HG03342 (cell line): ENCODE results near the gene THAP3.
A peak's percentile ranks its signal among the peaks of the same experiment; 100 is the strongest.
"Not testable (repeated sequence)": the region's sequence is repeated elsewhere in the genome, so short reads cannot be mapped to it uniquely, and the experiment has no call there.

Experiments
- ATAC-seq: cut with Tn5 transposase; IDR thresholded peaks from one replicate; pipeline ENCODE4 v1.9.1; 2021; ENCODE audit warnings: mild to moderate bottlenecking, moderate library complexity; ENCODE audit not compliant: unreplicated experiment

THAP3 gene

DNA sequence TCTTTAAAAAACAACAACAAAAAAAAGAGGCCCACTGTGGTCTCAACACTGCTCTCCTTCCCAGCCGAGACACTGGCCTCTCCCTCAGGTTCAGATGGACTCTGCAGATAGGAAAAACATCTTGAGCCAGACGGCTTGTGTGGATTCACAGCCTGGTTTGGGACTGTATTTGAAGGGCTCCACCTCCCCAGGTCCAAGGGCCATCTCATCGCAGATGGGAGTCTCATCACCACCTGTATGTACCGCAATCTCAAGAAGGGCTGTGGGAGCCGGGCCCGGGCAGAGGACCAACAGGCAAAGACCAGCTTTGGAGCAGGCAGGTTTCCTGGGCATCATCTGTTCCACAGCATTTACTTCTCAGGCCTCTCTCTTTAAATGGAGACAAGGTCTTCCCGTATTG lies 34.6 kb upstream of the THAP3 start:
- no peak for ATAC-seq

DNA sequence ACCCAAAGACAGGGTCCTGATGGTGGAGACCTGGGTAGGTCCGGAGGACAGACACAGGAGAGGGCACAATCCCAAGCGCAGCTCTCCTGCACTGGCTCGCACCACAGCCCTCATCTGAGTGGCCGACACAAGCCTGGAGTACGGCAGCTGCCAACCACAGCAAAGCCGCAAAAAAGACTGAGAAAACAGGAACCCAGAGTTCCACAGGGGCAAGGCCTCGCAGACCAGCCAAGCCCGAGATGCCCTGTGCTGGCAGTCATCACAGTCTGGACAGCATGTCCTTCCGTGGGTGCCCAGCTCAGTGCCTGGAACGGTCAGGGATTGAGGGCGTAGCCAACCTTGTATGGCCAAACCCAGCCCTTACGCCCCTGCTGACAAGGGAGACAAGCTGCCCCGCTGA lies 33.4 kb upstream of the THAP3 start:
- ATAC-seq = no peak

DNA sequence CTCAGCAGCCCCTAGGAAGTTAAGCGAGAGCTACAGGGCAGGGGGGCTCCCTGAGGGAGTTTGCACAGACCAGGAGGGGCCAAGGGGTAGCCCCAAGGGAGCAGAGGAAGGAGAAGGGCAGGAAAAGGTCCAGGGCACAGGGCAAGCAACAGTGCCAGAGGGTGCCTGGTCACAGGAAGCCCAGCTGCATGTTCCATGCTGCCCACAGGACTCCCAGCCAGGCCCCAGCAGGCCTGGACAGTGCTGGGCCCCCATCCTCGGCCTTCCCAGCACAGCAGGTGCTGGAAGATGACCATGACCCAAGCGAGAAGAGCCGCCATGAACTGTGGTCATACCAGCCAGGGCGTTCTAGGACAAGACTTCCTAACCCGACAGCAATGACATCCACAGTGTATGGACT lies 33.0 kb upstream of the THAP3 start:
- no peak for ATAC-seq

DNA sequence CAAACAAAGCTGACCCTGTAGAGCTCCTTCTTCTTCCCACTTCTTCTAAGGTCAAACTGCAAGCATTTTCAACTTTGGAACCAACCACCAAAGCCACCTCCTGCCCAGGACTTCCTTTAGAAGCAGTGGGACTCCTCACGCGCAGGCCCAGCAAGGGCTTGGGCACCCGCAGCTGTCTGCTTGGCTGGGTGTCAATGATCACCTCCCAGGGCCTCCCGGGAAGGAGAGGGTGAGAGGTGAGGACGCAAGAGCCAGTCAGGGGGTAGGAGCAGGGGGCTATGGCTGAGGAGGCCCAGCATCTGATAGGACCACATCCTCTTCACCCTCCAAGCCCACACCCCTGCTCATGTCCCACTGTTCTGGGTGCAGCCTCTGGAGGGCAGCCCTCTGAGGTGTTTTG lies 32.2 kb upstream of the THAP3 start:
- no peak for ATAC-seq

DNA sequence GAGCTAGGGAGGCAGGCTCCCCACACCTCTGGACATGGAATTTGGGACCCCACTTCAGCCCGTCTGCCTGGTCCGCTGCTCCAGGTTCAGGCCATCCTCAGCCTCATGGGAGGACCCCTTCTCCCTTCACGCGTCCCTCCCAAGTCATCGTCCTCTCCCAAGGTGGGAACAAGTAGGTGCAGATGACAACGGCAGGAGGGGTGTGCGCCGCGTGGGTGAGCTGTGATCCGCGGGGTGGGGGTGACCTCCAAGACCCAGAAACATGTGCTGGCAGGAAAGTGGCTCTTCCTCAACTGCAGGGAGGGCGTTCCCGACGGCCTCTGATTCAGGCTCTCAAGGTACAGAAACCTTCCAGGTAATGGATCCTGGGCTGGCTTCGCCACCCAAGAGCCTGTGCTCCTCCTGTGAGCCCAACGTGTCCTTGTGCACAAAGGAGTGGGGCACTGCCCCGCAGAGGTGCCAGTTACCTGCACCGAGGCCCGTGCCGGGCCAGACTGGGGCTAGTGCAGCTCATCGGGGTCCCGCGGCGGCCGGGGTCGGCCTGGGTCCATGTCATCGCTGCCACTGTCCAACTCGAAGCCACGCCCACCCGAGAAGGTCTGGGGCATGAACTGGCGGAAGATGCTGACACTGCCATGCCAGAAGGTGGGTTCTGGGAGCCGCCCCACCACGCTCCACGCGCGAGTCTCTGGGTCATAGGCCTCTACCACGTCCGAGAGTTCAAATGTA lies 31.6 kb upstream of the THAP3 start:
- no peak for ATAC-seq

DNA sequence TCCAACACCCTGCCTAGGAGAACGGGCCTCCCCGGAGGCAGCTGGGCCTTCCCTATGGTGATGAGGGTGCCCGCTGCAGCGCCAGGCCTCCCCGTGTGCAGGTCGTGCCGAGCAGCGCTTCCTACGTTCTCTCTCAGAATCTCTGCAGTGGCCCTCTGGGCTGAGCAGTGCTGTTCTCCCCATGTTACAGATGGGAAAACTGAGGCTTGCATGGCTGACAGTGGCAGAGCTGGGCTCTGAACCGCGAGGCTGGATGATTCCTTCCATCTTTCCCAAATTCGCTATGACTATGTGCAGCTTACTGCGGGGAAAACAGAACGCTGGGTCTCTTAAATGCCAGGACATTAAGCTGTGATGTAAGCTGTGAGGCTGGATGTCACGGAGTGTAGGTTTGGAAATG lies 30.9 kb upstream of the THAP3 start:
- ATAC-seq = no peak

DNA sequence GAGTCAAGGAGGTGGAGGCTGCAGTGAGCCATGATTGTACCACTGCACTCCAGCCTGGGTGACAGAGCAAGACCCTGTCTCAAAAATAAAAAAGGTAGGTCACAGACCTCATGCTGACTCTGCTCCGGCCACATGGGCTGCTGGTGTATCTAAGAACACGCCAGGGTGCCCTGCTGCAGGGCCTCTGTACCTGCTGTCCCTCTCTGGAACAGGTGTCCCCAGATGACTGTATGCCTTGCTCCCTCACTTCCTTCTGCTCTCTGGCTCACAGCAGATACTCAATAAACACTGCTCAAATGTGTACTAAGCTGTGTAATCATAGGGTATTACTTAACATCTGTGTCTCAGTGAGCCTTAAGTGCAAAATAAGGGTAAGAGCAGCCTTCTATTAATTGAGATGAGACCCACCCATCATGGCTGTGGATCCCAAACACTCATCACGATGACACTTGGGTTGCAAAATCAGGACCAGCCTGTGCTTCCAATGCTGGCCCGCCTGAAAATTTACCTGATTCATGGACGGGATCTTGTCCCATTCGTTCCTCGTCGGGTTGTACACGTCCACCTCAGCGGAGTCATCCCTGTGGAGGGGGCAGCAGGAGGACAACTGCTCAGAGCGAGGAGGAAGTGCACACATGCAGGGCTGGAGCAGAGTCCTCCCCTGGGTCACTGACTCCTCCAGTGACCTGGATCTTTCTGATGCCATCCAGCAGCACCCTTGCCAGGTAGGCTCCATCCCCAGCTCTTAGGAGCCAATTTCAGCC lies 29.5 kb upstream of the THAP3 start:
- ATAC-seq = no peak

DNA sequence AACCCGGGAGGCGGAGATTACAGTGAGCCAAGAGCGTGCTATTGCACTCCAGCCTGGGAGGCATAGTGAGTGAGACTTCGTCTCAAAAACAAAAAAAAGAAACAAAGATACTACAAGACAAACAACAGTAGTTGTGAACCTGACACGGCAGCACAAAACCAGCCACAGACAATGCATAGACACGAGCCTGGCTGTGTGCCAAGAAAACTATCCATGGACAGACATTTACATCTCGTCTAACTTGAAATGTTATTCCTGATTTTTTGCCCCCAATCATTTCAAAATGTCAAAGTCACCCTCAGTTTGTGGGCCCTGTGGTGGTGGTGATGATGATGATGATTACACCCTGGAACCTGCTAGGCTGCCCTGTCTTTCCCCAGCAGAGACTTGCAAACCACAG lies 28.3 kb upstream of the THAP3 start:
- ATAC-seq = no peak

DNA sequence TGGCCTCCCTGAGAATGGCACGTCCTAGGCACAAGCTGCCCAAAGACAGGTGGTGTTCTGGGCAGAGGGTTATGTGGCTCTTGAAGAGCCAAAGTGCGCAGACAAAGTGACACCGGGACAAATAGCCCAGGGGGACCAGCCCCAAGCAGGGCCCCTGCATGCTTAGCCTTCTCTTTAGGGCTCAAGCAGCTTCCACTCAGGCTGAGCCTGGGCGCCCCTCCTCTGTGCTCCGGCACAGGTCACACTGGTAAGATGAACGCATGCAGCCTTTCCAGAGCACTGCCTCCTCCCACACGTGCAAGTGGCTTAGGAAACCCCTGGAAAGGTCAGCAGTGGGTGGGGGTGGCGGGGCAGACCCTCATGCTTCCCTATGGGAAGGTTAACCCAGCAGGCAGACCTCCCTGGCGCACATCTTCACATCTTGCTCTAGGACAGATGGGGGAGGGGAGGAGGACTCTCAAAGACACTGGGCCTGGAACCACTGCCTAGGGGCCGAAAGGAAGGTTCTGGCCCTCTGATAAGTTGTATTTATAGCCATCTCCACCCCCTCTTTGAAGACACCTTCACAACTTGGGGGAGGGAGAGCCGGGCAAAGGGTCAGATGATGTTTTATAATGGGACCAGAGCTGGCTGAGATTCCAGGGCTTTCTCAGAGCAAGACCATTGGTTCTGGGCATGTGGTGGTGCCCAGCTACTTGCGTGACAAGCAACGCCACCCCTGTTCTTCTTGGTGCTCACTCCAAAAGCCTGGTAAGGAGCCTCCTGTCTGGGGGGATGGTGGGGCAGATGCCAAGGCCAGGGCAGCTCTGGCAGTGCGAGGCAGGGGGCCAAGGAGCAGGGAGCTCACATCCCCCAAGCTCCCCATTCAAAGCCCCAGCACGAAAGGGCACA lies 27.5 kb upstream of the THAP3 start:
- ATAC-seq = no peak

DNA sequence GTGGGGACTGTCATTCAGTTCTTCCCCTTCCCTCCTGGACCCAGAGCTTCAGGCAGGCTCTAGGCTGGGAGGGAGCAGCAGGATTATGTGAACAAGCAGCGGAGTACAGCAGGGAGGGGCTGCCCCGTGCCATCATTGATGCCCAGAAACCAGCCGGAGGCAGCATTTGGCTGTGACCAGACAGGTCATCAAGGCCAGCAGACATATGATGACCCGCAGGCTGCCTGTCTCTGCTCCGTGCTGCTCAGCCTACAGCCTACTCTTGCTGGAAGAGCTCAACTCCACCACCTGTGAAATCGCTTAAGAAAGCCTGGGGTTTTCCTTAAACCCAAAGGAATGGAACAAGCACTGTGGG lies 26.9 kb upstream of the THAP3 start:
- no peak for ATAC-seq

DNA sequence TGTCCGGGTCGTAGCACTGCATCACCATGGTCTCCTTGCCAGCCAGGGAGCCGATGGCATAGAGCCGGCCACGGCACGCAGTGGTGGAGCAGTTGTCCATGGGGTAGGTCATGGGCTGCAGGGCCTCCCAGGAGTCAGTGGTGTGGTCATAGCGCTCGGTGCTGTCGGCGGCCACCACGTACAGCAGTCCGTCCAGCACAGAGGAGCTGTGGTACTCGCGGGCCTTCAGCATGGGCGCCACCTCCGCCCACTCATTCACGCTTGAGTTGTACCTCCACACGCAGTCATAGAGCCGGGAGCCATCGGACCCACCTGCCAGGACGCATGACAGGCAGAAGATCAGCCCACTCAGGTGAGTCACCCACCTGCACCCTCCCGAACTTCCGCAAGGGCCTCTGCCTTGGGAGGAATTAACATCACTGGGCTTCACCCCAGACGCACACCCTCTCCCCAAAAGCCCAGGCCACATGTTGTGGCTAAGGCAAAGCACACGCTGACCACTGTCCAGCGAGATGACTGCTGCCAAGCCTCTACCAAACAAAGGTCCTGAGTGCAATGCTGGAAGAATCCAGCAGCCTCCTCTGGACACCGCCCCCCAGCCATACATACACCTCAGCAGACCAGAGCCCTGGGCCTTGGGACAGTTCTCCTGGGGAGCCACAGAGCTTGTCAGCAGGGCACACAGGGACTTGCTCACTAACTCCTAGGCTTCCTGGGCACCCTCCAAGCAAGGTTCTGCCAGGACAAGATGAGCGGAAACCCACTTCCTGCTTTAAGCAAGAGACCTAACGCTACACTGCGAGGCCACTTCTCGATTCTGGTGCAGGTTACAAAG lies 25.3 kb upstream of the THAP3 start:
- ATAC-seq = no peak

DNA sequence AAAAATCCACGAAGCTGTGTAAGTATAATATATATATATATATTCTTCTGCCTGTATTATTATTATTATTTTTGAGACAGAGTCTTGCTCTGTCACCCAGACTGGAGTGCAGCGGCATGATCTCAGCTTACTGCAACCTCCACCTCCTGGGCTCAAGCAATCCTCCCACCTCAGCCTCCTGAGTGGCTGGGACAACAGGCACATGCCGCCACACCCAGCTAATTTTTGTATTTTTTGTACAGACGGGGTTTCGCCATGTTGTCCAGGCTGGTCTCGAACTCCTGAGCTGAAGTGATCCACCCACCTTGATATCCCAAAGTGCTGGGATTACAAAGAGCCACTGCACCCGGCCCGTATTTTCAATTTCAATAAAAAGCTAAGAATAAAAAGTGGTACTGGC lies 24.7 kb upstream of the THAP3 start:
- not testable (repeated sequence) for ATAC-seq

DNA sequence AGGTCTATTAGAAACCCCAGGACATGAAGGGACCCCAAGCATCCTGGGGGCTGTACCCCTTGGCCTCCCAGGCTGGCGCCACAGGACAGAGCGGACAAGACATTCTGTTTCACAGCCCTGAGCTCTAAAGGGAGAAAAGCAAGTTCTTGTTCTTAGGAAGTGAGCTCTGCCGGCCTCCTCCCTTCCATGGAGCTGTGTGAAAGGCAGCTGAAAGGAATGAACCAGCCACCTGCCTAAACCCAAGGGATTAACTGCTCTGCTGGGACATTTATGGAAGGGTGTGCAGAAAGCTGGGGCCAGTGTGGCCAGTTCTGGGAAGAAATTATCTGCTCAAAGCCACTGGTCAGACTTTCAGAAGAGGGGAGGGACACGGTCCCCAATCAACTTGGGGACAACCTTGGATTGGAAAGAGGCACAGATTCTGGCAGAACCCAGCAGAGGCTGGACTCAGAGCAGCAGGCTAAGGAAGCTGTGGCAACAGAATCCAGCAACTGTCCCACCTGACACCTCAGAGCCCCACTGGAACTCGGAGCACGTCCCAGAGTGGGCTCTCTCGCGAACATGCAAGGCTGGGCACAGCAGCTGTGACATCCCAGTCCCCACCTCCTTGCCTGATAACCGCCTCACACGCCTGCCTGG lies 24.1 kb upstream of the THAP3 start:
- no peak for ATAC-seq

DNA sequence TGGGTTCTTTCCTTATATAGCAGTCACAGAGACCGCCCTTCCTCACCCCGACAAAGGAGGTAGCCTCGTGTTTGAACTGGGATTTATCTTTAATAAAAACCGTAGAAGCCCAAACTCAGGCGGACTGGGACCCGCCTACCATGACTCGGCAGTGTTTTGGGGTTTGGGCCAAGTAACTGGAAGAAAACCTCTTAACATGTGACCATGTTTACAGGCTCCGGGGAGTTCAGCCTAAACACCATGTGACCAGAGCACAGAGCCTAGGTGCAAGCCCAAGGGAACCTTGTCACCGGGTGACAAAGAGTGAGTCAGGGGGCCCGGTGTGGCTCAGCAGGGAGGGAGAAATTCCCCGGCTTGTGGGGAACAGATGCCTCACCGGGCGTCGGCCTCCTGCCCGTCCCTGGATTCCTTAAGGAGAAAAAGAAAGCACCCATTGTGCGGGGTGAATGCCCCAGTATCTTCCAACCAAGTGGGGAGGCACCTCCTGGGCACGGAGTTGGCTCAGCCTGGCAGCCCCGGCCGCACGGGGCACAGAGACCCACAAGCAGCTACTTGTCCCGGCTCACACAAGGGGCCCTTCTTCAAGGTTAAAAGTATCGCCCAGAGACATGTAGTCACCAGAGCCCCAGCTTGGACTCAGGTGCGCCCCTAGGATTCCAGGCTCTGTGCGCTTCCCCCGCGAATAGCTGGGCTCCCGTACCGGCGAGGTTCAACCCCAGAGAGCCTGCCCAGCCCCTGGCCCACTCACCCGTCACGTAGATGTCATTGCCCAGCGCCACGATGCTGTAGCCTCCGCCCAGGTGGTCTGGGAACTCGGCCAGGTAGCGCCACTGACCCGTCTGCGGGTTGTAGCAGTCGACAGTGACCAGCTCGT lies 23.4 kb upstream of the THAP3 start:
- peak; percentile 29 for ATAC-seq

DNA sequence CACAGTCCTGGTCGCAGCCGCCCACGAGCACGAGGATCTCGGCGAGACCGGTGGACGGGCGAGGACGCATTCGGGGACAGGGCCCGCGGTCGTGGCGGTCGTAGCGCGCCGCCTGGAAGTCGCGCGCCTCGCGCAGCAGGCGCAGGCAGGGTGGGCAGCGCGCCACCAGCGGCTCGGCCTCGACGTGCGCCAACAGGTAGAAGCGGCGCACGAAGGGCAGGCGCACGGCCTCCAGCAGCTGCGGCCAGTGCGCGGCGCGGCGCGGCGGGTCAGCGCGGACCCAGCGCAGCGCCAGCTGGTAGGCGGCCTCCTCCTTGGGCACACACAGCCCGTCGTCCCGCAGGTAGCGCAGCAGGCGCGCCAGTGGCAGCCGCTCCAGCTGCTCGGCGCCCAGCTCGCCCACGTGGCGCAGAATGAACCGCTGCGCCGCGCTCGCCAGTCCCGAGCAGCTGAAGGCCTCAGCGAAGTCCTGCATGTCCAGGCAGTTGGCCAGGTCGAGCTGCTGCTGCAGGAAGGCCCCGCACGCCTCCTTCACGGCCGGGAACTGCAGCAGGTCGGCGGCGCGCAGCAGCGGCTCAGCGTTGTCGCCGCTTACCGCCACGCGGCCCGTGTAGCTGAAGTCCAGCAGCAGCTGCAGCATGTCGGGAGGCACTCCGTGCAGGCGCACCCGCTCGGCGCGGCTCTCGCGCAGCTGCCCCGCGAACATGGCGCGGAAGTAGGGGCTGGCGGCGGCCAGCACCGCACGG lies 22.6 kb upstream of the THAP3 start:
- peak; percentile 30 for ATAC-seq

DNA sequence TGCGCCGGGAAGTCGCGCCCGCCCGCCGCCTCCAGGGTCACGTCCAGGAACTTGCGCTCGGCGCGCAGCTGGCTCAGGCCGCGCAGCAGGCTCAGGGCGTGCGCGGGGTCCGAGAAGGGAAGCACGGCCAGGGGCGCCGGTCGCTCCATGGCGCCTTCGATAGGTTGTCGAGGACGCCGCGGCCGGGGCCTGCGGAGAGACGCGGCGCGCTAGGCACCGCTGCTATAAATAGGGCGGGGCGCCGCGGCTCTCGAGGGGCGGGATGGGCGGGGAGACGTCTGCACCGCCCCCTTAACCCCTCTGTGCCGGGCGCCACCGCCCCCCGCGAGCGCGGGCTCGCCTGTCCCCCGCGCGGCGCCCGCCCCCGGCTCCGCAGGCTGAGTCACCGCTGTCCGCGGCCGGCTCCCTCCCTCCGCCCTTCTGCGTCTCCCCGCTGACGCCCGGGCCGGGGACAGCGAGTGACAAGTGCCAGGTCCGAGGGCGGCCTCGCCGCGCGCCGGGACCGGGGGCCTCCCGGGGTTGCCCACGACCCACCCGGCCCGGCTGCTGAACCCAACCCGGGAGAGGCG lies 21.9 kb upstream of the THAP3 start, which contains the start of gene KLHL21:
Gene KLHL21, minus strand, starts transcription at position 201 of the 569 bp plus-strand sequence. Its CDS starts 52 bp downstream, at position 149.
- peak; percentile 45 for ATAC-seq

DNA sequence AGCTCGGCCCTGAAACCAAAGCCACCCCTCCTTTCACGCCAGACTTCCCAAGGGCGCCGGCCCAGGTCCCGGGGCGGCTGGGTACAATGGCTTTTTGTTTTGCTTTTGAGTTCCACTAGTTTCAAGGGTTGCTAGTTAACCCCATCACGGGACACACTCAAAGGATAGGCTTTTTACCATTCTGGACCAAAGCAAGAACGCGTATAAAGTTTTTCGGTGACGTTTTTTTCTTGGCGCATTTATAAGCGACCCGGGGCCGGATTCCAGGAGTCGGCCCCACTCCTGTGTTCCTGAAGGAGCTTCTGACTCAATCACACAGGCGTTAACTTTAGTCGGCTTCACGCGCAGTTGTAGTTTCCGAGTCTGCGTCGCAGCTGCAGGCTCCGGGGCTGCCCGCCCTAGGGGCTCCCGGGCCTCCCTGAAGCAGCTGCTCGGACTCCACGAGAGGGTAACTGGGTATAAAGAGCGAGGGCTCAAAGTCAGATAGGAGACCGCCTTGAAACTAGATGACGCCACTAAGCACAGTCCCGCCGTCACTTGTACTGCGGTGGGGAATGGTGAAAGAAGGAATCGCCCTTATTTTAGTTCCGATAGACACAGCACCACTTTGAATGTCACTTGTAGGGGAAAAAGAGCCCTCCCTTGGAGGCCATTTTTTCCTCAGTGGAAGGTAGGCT lies 21.3 kb upstream of the THAP3 start:
- peak; percentile 34 for ATAC-seq
